OCI-LY1 (cell line): Measurements from ENCODE around the gene RECK.

Source experiments
- CTCF ChIP-seq: fragments of 200-600 bp; sonication (generic), shearing (Covaris generic); IDR thresholded peaks from 2 replicates; pipeline ENCODE4 v1.5.1; 2017; ENCODE audit warnings: mild to moderate bottlenecking, antibody characterized with exemption, low read length, moderate library complexity, mixed read lengths
- EZH2 ChIP-seq: fragments of 200-600 bp; sonication (generic), shearing (Covaris generic); IDR thresholded peaks from 2 replicates; pipeline ENCODE4 v1.8.0; 2017; ENCODE audit warnings: borderline replicate concordance, mixed run types, mild to moderate bottlenecking, antibody characterized with exemption, low read length, moderate library complexity, mixed read lengths

- TF ChIP-seq CTCF (no peak), EZH2 (no peak)
Measured at GRCh38 chr9:36119476-36119875, 82.8 kb downstream of the RECK start.
